Stimulated activated naive B cell treated with anti-CD40 and anti-IgM and Interleukin-4, amounts not matched to agents 10 μg/mL and 1 μg/mL and 100 μg/mL, for 72 hours (primary cell): ENCODE results near the gene FOXI1.

Source experiments
- ATAC-seq, 2 donors: fragments of 150-1000 bp; cut with Tn5 transposase; replicated peaks; 2 replicates each; pipeline ENCODE4 v1.10.0; 2021; ENCODE audit warnings: moderate library complexity in 1 of 2
- DNase-seq: peaks from one replicate; pipeline ENCODE4 v3.0.0; 2021
- H3K27ac Mint-ChIP-seq: one replicate; pipeline ENCODE4 v1.8.0; 2022; ENCODE audit warnings: mild to moderate bottlenecking, mixed read lengths
- H3K27me3 Mint-ChIP-seq, 2 donors: one replicate each; pipeline ENCODE4 v1.8.0; 2022; ENCODE audit warnings: mixed read lengths in 2 of 2
- H3K36me3 Mint-ChIP-seq, 2 donors: one replicate each; pipeline ENCODE4 v1.8.0; 2022; ENCODE audit warnings: mixed read lengths in 2 of 2, mild to moderate bottlenecking in 1 of 2
- H3K4me1 Mint-ChIP-seq, 2 donors: one replicate each; pipeline ENCODE4 v1.8.0; 2022; ENCODE audit warnings: mixed read lengths in 2 of 2, mild to moderate bottlenecking in 1 of 2
- H3K4me3 Mint-ChIP-seq, 2 donors: one replicate each; pipeline ENCODE4 v1.8.0; 2022; ENCODE audit warnings: mild to moderate bottlenecking in 2 of 2, mixed read lengths in 2 of 2, moderate library complexity in 1 of 2
- H3K9me3 Mint-ChIP-seq, 2 donors: one replicate each; pipeline ENCODE4 v1.8.0; 2022; ENCODE audit warnings: mixed read lengths in 2 of 2, mild to moderate bottlenecking in 1 of 2

FOXI1 gene

GRCh38 chr5:170104710-170105109 is 987 bp upstream of the FOXI1 start:
- H3K27me3 Mint-ChIP-seq = peaks cover 30 to 31% of the 10 kb centered on the region in 2 donors
- H3K4me1 Mint-ChIP-seq = peaks cover 4 to 7% of the 10 kb centered on the region in 2 donors
- H3K36me3 Mint-ChIP-seq = no peaks in the 10 kb centered on the region
- no peak overlapping the region for H3K27ac Mint-ChIP-seq
- no peak overlapping the region for H3K4me3 Mint-ChIP-seq
- DNase-seq = no peak
- ATAC-seq = no peak
- no peaks in the 10 kb centered on the region for H3K9me3 Mint-ChIP-seq

GRCh38 chr5:170107674-170108073 is 2.0 kb downstream of the FOXI1 start:
- H3K4me1 Mint-ChIP-seq = no peaks in the 10 kb centered on the region
- no peaks in the 10 kb centered on the region for H3K36me3 Mint-ChIP-seq
- H3K9me3 Mint-ChIP-seq = no peaks in the 10 kb centered on the region
- no peak overlapping the region for H3K27ac Mint-ChIP-seq
- ATAC-seq (no peak), DNase-seq (no peak)
- H3K27me3 Mint-ChIP-seq = peaks cover 27 to 30% of the 10 kb centered on the region in 2 donors
- no peak overlapping the region for H3K4me3 Mint-ChIP-seq

GRCh38 chr5:170108266-170108785 is 2.6 kb downstream of the FOXI1 start:
- no peak for ATAC-seq
- H3K4me3 Mint-ChIP-seq = no peak overlapping the region
- peaks cover 27 to 30% of the 10 kb centered on the region in 2 donors for H3K27me3 Mint-ChIP-seq
- H3K4me1 Mint-ChIP-seq = no peaks in the 10 kb centered on the region
- H3K9me3 Mint-ChIP-seq = no peaks in the 10 kb centered on the region
- H3K36me3 Mint-ChIP-seq = no peaks in the 10 kb centered on the region
- DNase-seq = no peak
- no peak overlapping the region for H3K27ac Mint-ChIP-seq

GRCh38 chr5:170109059-170110031 is 3.6 kb downstream of the FOXI1 start:
- no peaks in the 10 kb centered on the region for H3K36me3 Mint-ChIP-seq
- H3K4me3 Mint-ChIP-seq = no peak overlapping the region
- DNase-seq (no peak), ATAC-seq (no peak)
- H3K9me3 Mint-ChIP-seq = no peaks in the 10 kb centered on the region
- no peaks in the 10 kb centered on the region for H3K4me1 Mint-ChIP-seq
- H3K27ac Mint-ChIP-seq = no peak overlapping the region
- H3K27me3 Mint-ChIP-seq = peaks cover 22 to 24% of the 10 kb centered on the region in 2 donors

GRCh38 chr5:170110403-170111087 is 4.8 kb downstream of the FOXI1 start:
- no peak for DNase-seq
- Mint-ChIP-seq H3K27me3 (peaks cover 14 to 17% of the 10 kb centered on the region in 2 donors), H3K9me3 (no peaks in the 10 kb centered on the region)

GRCh38 chr5:170111088-170111785 is 5.5 kb downstream of the FOXI1 start:
- Mint-ChIP-seq H3K27me3 (peaks cover 9 to 15% of the 10 kb centered on the region in 2 donors), H3K4me1 (no peaks in the 10 kb centered on the region), H3K4me3 (no peak overlapping the region), H3K9me3 (no peaks in the 10 kb centered on the region), H3K27ac (no peak overlapping the region), H3K36me3 (no peaks in the 10 kb centered on the region)
- DNase-seq = no peak
- ATAC-seq = no peak

More at GRCh38 chr5:170110403-170111087, 4.8 kb downstream of the FOXI1 start:
- no peak overlapping the region for H3K4me3 Mint-ChIP-seq
- H3K36me3 Mint-ChIP-seq = no peaks in the 10 kb centered on the region
- ATAC-seq = no peak
- H3K4me1 Mint-ChIP-seq = no peaks in the 10 kb centered on the region
- no peak overlapping the region for H3K27ac Mint-ChIP-seq

GRCh38 chr5:170112876-170113521 is 7.3 kb downstream of the FOXI1 start:
- no peak for ATAC-seq
- H3K27ac Mint-ChIP-seq = no peak overlapping the region
- DNase-seq = no peak
- H3K36me3 Mint-ChIP-seq = no peaks in the 10 kb centered on the region
- H3K4me3 Mint-ChIP-seq = no peak overlapping the region
- no peaks in the 10 kb centered on the region for H3K4me1 Mint-ChIP-seq
- H3K9me3 Mint-ChIP-seq = no peaks in the 10 kb centered on the region
- peaks cover 9 to 11% of the 10 kb centered on the region in 2 donors for H3K27me3 Mint-ChIP-seq

GRCh38 chr5:170113522-170113900 is 7.8 kb downstream of the FOXI1 start:
- peaks cover 9 to 11% of the 10 kb centered on the region in 2 donors for H3K27me3 Mint-ChIP-seq

GRCh38 chr5:170114271-170114670 is 8.6 kb downstream of the FOXI1 start:
- Mint-ChIP-seq H3K27me3 (peaks cover 9 to 11% of the 10 kb centered on the region in 2 donors), H3K9me3 (no peaks in the 10 kb centered on the region), H3K36me3 (no peaks in the 10 kb centered on the region), H3K4me3 (no peak overlapping the region), H3K4me1 (no peaks in the 10 kb centered on the region), H3K27ac (no peak overlapping the region)
- DNase-seq (no peak), ATAC-seq (no peak)

More at GRCh38 chr5:170113522-170113900, 7.8 kb downstream of the FOXI1 start:
- DNase-seq (no peak), ATAC-seq (no peak)
- Mint-ChIP-seq H3K27ac (no peak overlapping the region), H3K4me1 (no peaks in the 10 kb centered on the region), H3K4me3 (no peak overlapping the region), H3K36me3 (no peaks in the 10 kb centered on the region), H3K9me3 (no peaks in the 10 kb centered on the region)

GRCh38 chr5:170115925-170116324 is 10.2 kb downstream of the FOXI1 start:
- Mint-ChIP-seq H3K36me3 (no peaks in the 10 kb centered on the region), H3K9me3 (no peaks in the 10 kb centered on the region), H3K27ac (no peak overlapping the region), H3K27me3 (peaks cover 4 to 14% of the 10 kb centered on the region in 2 donors), H3K4me3 (no peak overlapping the region), H3K4me1 (no peaks in the 10 kb centered on the region)
- DNase-seq (no peak), ATAC-seq (no peak)

- H3K4me3 Mint-ChIP-seq = no peak overlapping the region
These were observed 12.0 kb downstream of the FOXI1 start for GRCh38 chr5:170117736-170118135.

GRCh38 chr5:170120576-170120975 is 14.9 kb downstream of the FOXI1 start:
- DNase-seq (no peak), ATAC-seq (no peak)
- H3K4me1 Mint-ChIP-seq = no peaks in the 10 kb centered on the region
- no peak overlapping the region for H3K27ac Mint-ChIP-seq
- H3K36me3 Mint-ChIP-seq = peaks cover 0 to 1% of the 10 kb centered on the region in 2 donors
- H3K9me3 Mint-ChIP-seq = peaks cover 2 to 3% of the 10 kb centered on the region in 2 donors
- no peak overlapping the region for H3K4me3 Mint-ChIP-seq
- H3K27me3 Mint-ChIP-seq = peaks cover 4 to 16% of the 10 kb centered on the region in 2 donors

More at GRCh38 chr5:170117736-170118135, 12.0 kb downstream of the FOXI1 start:
- Mint-ChIP-seq H3K4me1 (no peaks in the 10 kb centered on the region), H3K27ac (no peak overlapping the region), H3K9me3 (no peaks in the 10 kb centered on the region), H3K27me3 (peaks cover 4 to 12% of the 10 kb centered on the region in 2 donors), H3K36me3 (no peaks in the 10 kb centered on the region)
- no peak for DNase-seq
- ATAC-seq = no peak

GRCh38 chr5:170121321-170121720 is 15.6 kb downstream of the FOXI1 start:
- DNase-seq (no peak), ATAC-seq (no peak)
- Mint-ChIP-seq H3K4me1 (no peaks in the 10 kb centered on the region), H3K4me3 (no peak overlapping the region), H3K9me3 (peaks cover 9 to 11% of the 10 kb centered on the region in 2 donors), H3K36me3 (peaks cover 1 to 6% of the 10 kb centered on the region in 2 donors), H3K27me3 (peaks cover 7 to 23% of the 10 kb centered on the region in 2 donors), H3K27ac (no peak overlapping the region)
